CD4-positive, CD25-positive, alpha-beta regulatory T cell (primary cell): ENCODE data around the gene ANP32B. TPM values are rescaled to one million over a fixed set of nuclear protein-coding genes. Genes with fewer than 3 reads are reported as not detected.

Source experiments
- ATAC-seq, 2 donors: fragments of 150-1000 bp; cut with Tn5 transposase; one replicate each; pipeline ENCODE4 v1.10.0; 2021; ENCODE audit warnings: low read depth in 2 of 2, moderate number of reproducible peaks in 2 of 2, moderate library complexity in 1 of 2
- DNase-seq, 3 donors: peaks; one replicate each; pipeline versions ENCODE4 v3.0.0 to v3.0.0-alpha.2; 2012 to 2022; ENCODE audit warnings: mixed read lengths in 1 of 3
- H3K27ac ChIP-seq: one replicate; pipeline ENCODE4 v1.7.0; 2013; ENCODE audit warnings: mild to moderate bottlenecking, low read length; ENCODE audit not compliant: insufficient read depth, poor library complexity, severe bottlenecking
- H3K27me3 ChIP-seq: one replicate; pipeline ENCODE4 v1.7.0; 2013; ENCODE audit warnings: low read length; ENCODE audit not compliant: control insufficient read depth, insufficient read depth
- H3K36me3 ChIP-seq: one replicate; pipeline ENCODE4 v1.7.0; 2013; ENCODE audit warnings: mild to moderate bottlenecking, low read length, moderate library complexity; ENCODE audit not compliant: control insufficient read depth, insufficient read depth
- H3K4me1 ChIP-seq: 2 replicates; pipeline ENCODE4 v1.7.0; 2013; ENCODE audit warnings: mild to moderate bottlenecking, low read length; ENCODE audit not compliant: insufficient read depth, control insufficient read depth, poor library complexity, severe bottlenecking
- H3K4me3 ChIP-seq: one replicate; pipeline ENCODE4 v1.7.0; 2013; ENCODE audit warnings: low read depth, mild to moderate bottlenecking, low read length, moderate library complexity
- H3K9me3 ChIP-seq, 2 experiments: 1 replicate in 1 of 2; 2 replicates in 1 of 2; pipeline ENCODE4 v1.7.0; 2013; ENCODE audit warnings: low read length in 2 of 2, mild to moderate bottlenecking in 1 of 2, moderate library complexity in 1 of 2; ENCODE audit not compliant: control insufficient read depth in 2 of 2
- H3K27ac Mint-ChIP-seq, 3 donors: one replicate each; pipeline ENCODE4 v1.8.0; 2020 to 2022; ENCODE audit warnings: mild to moderate bottlenecking in 3 of 3, mixed read lengths in 3 of 3, moderate library complexity in 2 of 3
- H3K27me3 Mint-ChIP-seq: one replicate; pipeline ENCODE4 v1.8.0; 2022; ENCODE audit warnings: mild to moderate bottlenecking, mixed read lengths
- H3K36me3 Mint-ChIP-seq: one replicate; pipeline ENCODE4 v1.8.0; 2020; ENCODE audit warnings: mixed read lengths
- H3K4me1 Mint-ChIP-seq, 4 donors: one replicate each; pipeline ENCODE4 v1.8.0; 2020 to 2022; ENCODE audit warnings: mixed read lengths in 4 of 4, mild to moderate bottlenecking in 1 of 4
- H3K4me3 Mint-ChIP-seq, 4 donors: one replicate each; pipeline ENCODE4 v1.8.0; 2020 to 2022; ENCODE audit warnings: mild to moderate bottlenecking in 4 of 4, mixed read lengths in 4 of 4, moderate library complexity in 3 of 4
- H3K9me3 Mint-ChIP-seq, 7 donors: one replicate each; pipeline ENCODE4 v1.8.0; 2020 to 2022; ENCODE audit warnings: mixed read lengths in 7 of 7, mild to moderate bottlenecking in 3 of 7, moderate library complexity in 2 of 7
- polyA plus RNA-seq, 4 donors: library from polyadenylated mRNA; unstranded; fragments of 300-500 nt; fragmentation: Illumina TruSeq; gene quantifications; one replicate each; pipeline ENCODE4 v1.2.3, GENCODE V29; 2021
- total RNA-seq: library from RNA; stranded (reverse); gene quantifications from one replicate; pipeline ENCODE4 v1.2.3, GENCODE V29; 2022

The ANP32B gene
- total and polyA plus RNA-seq, 5 donors from 2014 or later: 83.6 to 188 (median 92.7) TPM

GRCh38 chr9:98047002-98047401, 63.9 kb downstream of the ANP32B start:
- Histone ChIP-seq H3K9me3 (no peaks in the 10 kb centered on the region), H3K27me3 (no peaks in the 10 kb centered on the region), H3K27ac (no peak overlapping the region), H3K36me3 (no peaks in the 10 kb centered on the region), H3K4me1 (no peaks in the 10 kb centered on the region), H3K4me3 (no peak overlapping the region)
- Mint-ChIP-seq H3K4me1 (peaks cover 9 to 29% (median 13%) of the 10 kb centered on the region in 4 donors), H3K36me3 (no peaks in the 10 kb centered on the region), H3K4me3 (no peak overlapping the region), H3K27me3 (no peaks in the 10 kb centered on the region), H3K9me3 (no peaks in the 10 kb centered on the region), H3K27ac (no peak overlapping the region)
- ATAC-seq (no peak), DNase-seq (no peak)

GRCh38 chr9:98049288-98050072, 66.3 kb downstream of the ANP32B start:
- no peak for ATAC-seq
- Mint-ChIP-seq H3K4me3 (no peak overlapping the region), H3K36me3 (no peaks in the 10 kb centered on the region), H3K27ac (no peak overlapping the region), H3K9me3 (no peaks in the 10 kb centered on the region), H3K4me1 (peaks cover 9 to 29% (median 13%) of the 10 kb centered on the region in 4 donors), H3K27me3 (no peaks in the 10 kb centered on the region)
- Histone ChIP-seq H3K27me3 (no peaks in the 10 kb centered on the region), H3K36me3 (no peaks in the 10 kb centered on the region), H3K27ac (no peak overlapping the region), H3K4me3 (no peak overlapping the region), H3K9me3 (no peaks in the 10 kb centered on the region), H3K4me1 (no peaks in the 10 kb centered on the region)
- no peak for DNase-seq

- Histone ChIP-seq H3K27ac (no peak overlapping the region), H3K27me3 (no peaks in the 10 kb centered on the region), H3K4me1 (no peaks in the 10 kb centered on the region), H3K9me3 (no peaks in the 10 kb centered on the region), H3K4me3 (no peak overlapping the region), H3K36me3 (no peaks in the 10 kb centered on the region)
- Mint-ChIP-seq H3K9me3 (no peaks in the 10 kb centered on the region), H3K4me1 (peaks cover 6 to 23% (median 8%) of the 10 kb centered on the region in 4 donors), H3K27me3 (no peaks in the 10 kb centered on the region), H3K36me3 (no peaks in the 10 kb centered on the region), H3K4me3 (no peak overlapping the region), H3K27ac (no peak overlapping the region)
- no peak for ATAC-seq
- DNase-seq: no peak
Measured at GRCh38 chr9:98050351-98050750, 67.2 kb downstream of the ANP32B start.

GRCh38 chr9:98054376-98054951, 71.3 kb downstream of the ANP32B start:
- Histone ChIP-seq H3K36me3 (no peaks in the 10 kb centered on the region), H3K27me3 (no peaks in the 10 kb centered on the region), H3K9me3 (no peaks in the 10 kb centered on the region), H3K4me3 (no peak overlapping the region), H3K27ac (no peak overlapping the region), H3K4me1 (peaks cover 20% of the 10 kb centered on the region)
- Mint-ChIP-seq H3K4me1 (peaks cover 3 to 30% (median 14%) of the 10 kb centered on the region in 4 donors), H3K27me3 (no peaks in the 10 kb centered on the region), H3K4me3 (peak overlapping the region in 2 of 4 donors; percentile 29 to 70), H3K27ac (peak overlapping the region in 2 of 3 donors; percentile 26 to 52), H3K36me3 (no peaks in the 10 kb centered on the region), H3K9me3 (no peaks in the 10 kb centered on the region)
- DNase-seq (no peak), ATAC-seq (no peak)

DNA sequence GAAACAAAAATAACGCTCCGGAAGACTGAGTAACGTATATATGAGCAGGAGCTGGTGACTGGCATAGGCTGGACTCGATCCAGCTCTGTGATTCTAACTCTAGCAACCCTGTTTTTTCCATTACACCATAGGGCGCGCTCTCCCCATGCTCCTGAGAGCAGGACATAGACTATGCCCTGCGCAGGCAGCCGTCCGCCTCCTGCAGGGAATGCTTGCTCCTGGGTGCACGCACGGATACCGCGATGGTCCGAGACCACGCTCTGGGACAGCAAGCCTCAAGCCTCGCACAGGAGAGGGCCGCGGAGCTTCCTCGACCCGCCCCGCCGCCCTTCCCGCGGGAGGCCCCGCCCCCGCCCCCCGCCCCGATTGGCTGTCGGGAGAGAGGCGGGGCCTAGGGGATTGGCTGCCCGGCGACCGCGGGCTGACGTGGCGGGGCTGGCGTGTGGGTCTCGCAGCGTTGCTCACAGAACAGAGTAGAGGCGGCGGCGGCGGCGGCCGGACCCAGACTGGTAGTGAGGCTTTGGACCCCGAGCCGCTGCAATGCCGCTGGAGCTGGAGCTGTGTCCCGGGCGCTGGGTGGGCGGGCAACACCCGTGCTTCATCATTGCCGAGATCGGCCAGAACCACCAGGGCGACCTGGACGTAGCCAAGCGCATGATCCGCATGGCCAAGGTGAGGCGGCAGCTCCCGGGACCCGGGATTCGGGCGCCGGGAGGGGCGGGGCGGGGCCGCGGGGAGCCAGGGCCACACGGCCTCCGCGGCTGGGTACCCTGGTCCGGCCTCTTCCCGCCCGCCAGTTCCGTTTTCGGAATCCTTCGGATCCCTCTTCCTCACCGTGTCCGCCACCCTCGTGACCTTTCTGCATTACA, 73.4 kb downstream of the ANP32B start, which contains the start of gene NANS:
NANS (plus strand) TSS at position 464 of the 869 bp plus-strand sequence; CDS start at position 541, 77 bp downstream.
- peak within 1 kb of the TSS; percentile 86 for H3K27ac ChIP-seq
- Mint-ChIP-seq H3K27ac (peak within 1 kb of the TSS; percentile 96 to 99 (median 98)), H3K9me3 (no peaks in the 10 kb centered on the region), H3K4me1 (peaks cover 8 to 31% (median 14%) of the 10 kb centered on the region in 4 donors), H3K4me3 (peak within 1 kb of the TSS; percentile 94 to 100 (median 96)), H3K27me3 (no peaks in the 10 kb centered on the region), H3K36me3 (peaks cover 6% of the 10 kb centered on the region)
- peaks cover 20% of the 10 kb centered on the region for H3K4me1 ChIP-seq
- H3K4me3 ChIP-seq: peak within 1 kb of the TSS; percentile 84
- DNase-seq: peak; percentile 88 to 93 (median 90)
- no peaks in the 10 kb centered on the region for H3K9me3 ChIP-seq
- H3K36me3 ChIP-seq: peaks cover 5% of the 10 kb centered on the region
- H3K27me3 ChIP-seq: no peaks in the 10 kb centered on the region
- peak; percentile 94 to 96 for ATAC-seq

- no peaks in the 10 kb centered on the region for H3K27me3 ChIP-seq
- peak in 2 of 3 donors; percentile 15 to 66 for DNase-seq
- peaks cover 11% of the 10 kb centered on the region for H3K36me3 ChIP-seq
- Mint-ChIP-seq H3K36me3 (peaks cover 6% of the 10 kb centered on the region), H3K4me1 (peaks cover 8 to 33% (median 16%) of the 10 kb centered on the region in 4 donors), H3K27ac (peak overlapping the region; percentile 96 to 99 (median 98)), H3K27me3 (no peaks in the 10 kb centered on the region), H3K4me3 (peak overlapping the region; percentile 94 to 100 (median 96)), H3K9me3 (no peaks in the 10 kb centered on the region)
- H3K27ac ChIP-seq: peak overlapping the region; percentile 86
- H3K9me3 ChIP-seq: no peaks in the 10 kb centered on the region
- ATAC-seq: no peak
- peak overlapping the region; percentile 84 for H3K4me3 ChIP-seq
- H3K4me1 ChIP-seq: peaks cover 20% of the 10 kb centered on the region
Measured at GRCh38 chr9:98057138-98057799, 74.1 kb downstream of the ANP32B start.

- no peak overlapping the region for H3K27ac Mint-ChIP-seq
- ATAC-seq: no peak
- Histone ChIP-seq H3K27ac (no peak overlapping the region), H3K36me3 (peaks cover 19% of the 10 kb centered on the region), H3K27me3 (no peaks in the 10 kb centered on the region), H3K4me1 (peaks cover 10% of the 10 kb centered on the region), H3K9me3 (no peaks in the 10 kb centered on the region), H3K4me3 (no peak overlapping the region)
- H3K9me3 Mint-ChIP-seq: no peaks in the 10 kb centered on the region
- H3K27me3 Mint-ChIP-seq: no peaks in the 10 kb centered on the region
- H3K4me3 Mint-ChIP-seq: no peak overlapping the region
- no peak for DNase-seq
- peaks cover 14 to 44% (median 27%) of the 10 kb centered on the region in 4 donors for H3K4me1 Mint-ChIP-seq
- peaks cover 18% of the 10 kb centered on the region for H3K36me3 Mint-ChIP-seq
Measured at GRCh38 chr9:98062161-98062560, 79.0 kb downstream of the ANP32B start.
